Stimulated activated CD4-positive, alpha-beta T cell treated with anti-CD3 and anti-CD28 coated beads, Interleukin-15, amount 100 ng/mL, for 24 hours (primary cell): ENCODE results near the gene TRIO.

Source experiments
- DNase-seq: peaks from one replicate; pipeline ENCODE4 v3.0.0-alpha.2; 2020

The TRIO gene

GRCh38 chr5:14231890-14232289 lies 88.7 kb downstream of the TRIO start:
- DNase-seq, result no peak

- DNase-seq, result no peak
Measured at GRCh38 chr5:14234204-14234603, 91.1 kb downstream of the TRIO start.

GRCh38 chr5:14235872-14236271 lies 92.7 kb downstream of the TRIO start:
- DNase-seq, result no peak

- no peak for DNase-seq
Measured at GRCh38 chr5:14236757-14237156, 93.6 kb downstream of the TRIO start.

GRCh38 chr5:14237317-14238086 lies 94.4 kb downstream of the TRIO start:
- no peak for DNase-seq

GRCh38 chr5:14238272-14238671 lies 95.1 kb downstream of the TRIO start:
- DNase-seq, result no peak

- no peak for DNase-seq
Measured at GRCh38 chr5:14239404-14239803, 96.3 kb downstream of the TRIO start.

- no peak for DNase-seq
Measured at GRCh38 chr5:14239951-14240350, 96.8 kb downstream of the TRIO start.

GRCh38 chr5:14240359-14240758 lies 97.2 kb downstream of the TRIO start:
- no peak for DNase-seq

GRCh38 chr5:14241141-14241540 lies 98.0 kb downstream of the TRIO start:
- no peak for DNase-seq

- no peak for DNase-seq
Measured at GRCh38 chr5:14242447-14242846, 99.3 kb downstream of the TRIO start.

- DNase-seq, result no peak
Measured at GRCh38 chr5:14242871-14243383, 99.8 kb downstream of the TRIO start.

GRCh38 chr5:14243766-14244165 lies 100.6 kb downstream of the TRIO start:
- no peak for DNase-seq

GRCh38 chr5:14244721-14245120 lies 101.6 kb downstream of the TRIO start:
- DNase-seq, result no peak

GRCh38 chr5:14245132-14245925 lies 102.2 kb downstream of the TRIO start:
- DNase-seq, result no peak

- DNase-seq, result no peak
Measured at GRCh38 chr5:14246350-14247053, 103.4 kb downstream of the TRIO start.

- DNase-seq, result no peak
Measured at GRCh38 chr5:14247054-14247386, 103.9 kb downstream of the TRIO start.

GRCh38 chr5:14249258-14250082 lies 106.3 kb downstream of the TRIO start:
- DNase-seq, result no peak

GRCh38 chr5:14250084-14250695 lies 107.0 kb downstream of the TRIO start:
- no peak for DNase-seq

GRCh38 chr5:14250748-14251701 lies 107.9 kb downstream of the TRIO start:
- no peak for DNase-seq

GRCh38 chr5:14251733-14252132 lies 108.6 kb downstream of the TRIO start:
- no peak for DNase-seq
